Measurements from ENCODE around the gene RHEB. TPM values are rescaled to one million over a fixed set of nuclear protein-coding genes. Genes with fewer than 3 reads are reported as not detected.

The RHEB gene
- total RNA-seq, 1 donor from 2014 or later = 143 TPM

DNA sequence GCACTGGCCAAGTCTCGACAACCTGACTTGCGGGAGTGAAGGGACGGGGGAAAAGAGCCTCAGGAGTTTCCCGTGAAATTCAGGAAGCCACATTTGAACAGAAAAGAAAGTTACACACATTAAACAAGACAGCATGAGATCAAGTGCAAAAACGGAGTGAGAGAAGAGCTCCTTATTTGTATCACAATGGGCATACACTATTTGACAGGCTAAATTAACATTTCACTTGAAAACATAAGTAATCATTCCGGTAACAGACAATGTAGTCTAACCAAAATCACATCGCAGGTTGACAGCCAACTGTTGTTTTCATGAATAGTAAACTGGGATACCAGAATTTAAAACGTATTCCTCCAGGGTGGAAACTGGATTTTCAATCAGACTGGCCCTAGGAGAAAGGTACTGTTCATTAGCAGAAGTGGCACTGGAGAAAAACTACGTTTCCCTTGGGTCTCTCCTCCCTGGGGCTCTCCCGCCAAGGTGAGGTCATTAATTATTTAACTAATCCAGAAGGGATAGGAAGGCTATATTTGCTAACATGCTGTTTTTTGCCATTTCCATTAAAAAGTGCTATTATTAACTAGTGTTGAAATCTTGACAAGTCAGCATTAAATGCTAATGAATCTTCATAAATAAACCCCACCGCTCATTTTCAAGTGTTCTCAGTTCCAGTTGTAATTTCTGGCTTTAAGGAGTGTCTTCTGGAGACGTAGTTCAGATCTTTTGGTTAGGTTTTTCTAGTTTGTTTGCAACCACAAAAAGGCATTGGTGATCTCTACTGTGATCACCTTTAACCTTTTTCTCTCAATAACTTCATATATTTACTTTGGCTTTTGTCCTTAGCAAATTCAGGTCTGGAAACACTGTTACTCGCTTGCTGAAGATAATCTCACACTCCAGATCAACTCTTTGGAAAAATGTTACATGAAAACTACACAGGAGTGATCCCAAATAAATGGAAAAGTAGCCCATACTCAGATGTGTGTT is 25.1 kb downstream of the RHEB start:
- Mint-ChIP-seq H3K27me3 (ENCODE audit: low read depth, unreplicated experiment) (no peaks in the 10 kb centered on the region), H3K9me3 (ENCODE audit: unreplicated experiment) (peaks cover 6% of the 10 kb centered on the region), H3K27ac (ENCODE audit: unreplicated experiment) (peak overlapping the region; percentile 67), H3K36me3 (ENCODE audit: low read depth, unreplicated experiment) (peaks cover 3% of the 10 kb centered on the region), H3K4me3 (ENCODE audit: unreplicated experiment) (peak overlapping the region; percentile 43), H3K4me1 (ENCODE audit: low read depth, unreplicated experiment) (peaks cover 56% of the 10 kb centered on the region)
- no peak overlapping the region for H3K27ac ChIP-seq (ENCODE audit: low read depth, low read length)
- no peak overlapping the region for H2AFZ ChIP-seq (ENCODE audit: low read depth, low read length)
- FAIRE-seq = no peak
- DNase-seq (ENCODE audit: low read depth) = peak; percentile 29
- peaks cover 28% of the 10 kb centered on the region for H3K4me1 ChIP-seq (ENCODE audit: insufficient read depth, low read length)
- peaks cover 99% of the 10 kb centered on the region for H3K79me2 ChIP-seq (ENCODE audit: insufficient read depth, low read length)
- H3K9me3 ChIP-seq (ENCODE audit: insufficient read depth, low read depth, low read length) = no peaks in the 10 kb centered on the region
- H4K20me1 ChIP-seq (ENCODE audit: insufficient read depth, low read length) = peaks cover 71% of the 10 kb centered on the region
- TF ChIP-seq EZH2 (IDR thresholded peaks at IDR 0.05; ENCODE audit: insufficient read depth, low read length) = no peak
- H3K36me3 ChIP-seq (ENCODE audit: insufficient read depth, low read length) = peaks cover 4% of the 10 kb centered on the region
- peak overlapping the region; percentile 2 for H3K9ac ChIP-seq (ENCODE audit: low read length)
- no peaks in the 10 kb centered on the region for H3K27me3 ChIP-seq (ENCODE audit: insufficient read depth, low read length)
- H3K4me2 ChIP-seq (ENCODE audit: low read length) = peak overlapping the region; percentile 35
- H3K4me3 ChIP-seq (ENCODE audit: insufficient read depth, low read depth, low read length) = no peak overlapping the region

- Mint-ChIP-seq H3K27me3 (ENCODE audit: low read depth, unreplicated experiment) (no peaks in the 10 kb centered on the region), H3K4me1 (ENCODE audit: low read depth, unreplicated experiment) (peaks cover 54% of the 10 kb centered on the region), H3K27ac (ENCODE audit: unreplicated experiment) (peak overlapping the region; percentile 89), H3K9me3 (ENCODE audit: unreplicated experiment) (peaks cover 6% of the 10 kb centered on the region), H3K4me3 (ENCODE audit: unreplicated experiment) (peak overlapping the region; percentile 61), H3K36me3 (ENCODE audit: low read depth, unreplicated experiment) (peaks cover 6% of the 10 kb centered on the region)
- H3K27me3 ChIP-seq (ENCODE audit: insufficient read depth, low read length) = no peaks in the 10 kb centered on the region
- TF ChIP-seq CTCF (IDR thresholded peaks at IDR 0.05; ENCODE audit: insufficient read depth, low read depth, low read length) (no peak), EZH2 (IDR thresholded peaks at IDR 0.05; ENCODE audit: insufficient read depth, low read length) (no peak)
- no peaks in the 10 kb centered on the region for H3K9me3 ChIP-seq (ENCODE audit: insufficient read depth, low read depth, low read length)
- peak overlapping the region; percentile 31 for H3K4me2 ChIP-seq (ENCODE audit: low read length)
- no peak overlapping the region for H3K27ac ChIP-seq (ENCODE audit: low read depth, low read length)
- peaks cover 97% of the 10 kb centered on the region for H3K79me2 ChIP-seq (ENCODE audit: insufficient read depth, low read length)
- no peak overlapping the region for H2AFZ ChIP-seq (ENCODE audit: low read depth, low read length)
- peaks cover 64% of the 10 kb centered on the region for H4K20me1 ChIP-seq (ENCODE audit: insufficient read depth, low read length)
- H3K4me1 ChIP-seq (ENCODE audit: insufficient read depth, low read length) = peaks cover 28% of the 10 kb centered on the region
- DNase-seq (ENCODE audit: low read depth) (no peak), FAIRE-seq (no peak)
- no peak overlapping the region for H3K4me3 ChIP-seq (ENCODE audit: insufficient read depth, low read depth, low read length)
- H3K36me3 ChIP-seq (ENCODE audit: insufficient read depth, low read length) = peaks cover 10% of the 10 kb centered on the region
- H3K9ac ChIP-seq (ENCODE audit: low read length) = no peak overlapping the region
Observed at GRCh38 chr7:151493083-151493482, 26.6 kb downstream of the RHEB start.

DNA sequence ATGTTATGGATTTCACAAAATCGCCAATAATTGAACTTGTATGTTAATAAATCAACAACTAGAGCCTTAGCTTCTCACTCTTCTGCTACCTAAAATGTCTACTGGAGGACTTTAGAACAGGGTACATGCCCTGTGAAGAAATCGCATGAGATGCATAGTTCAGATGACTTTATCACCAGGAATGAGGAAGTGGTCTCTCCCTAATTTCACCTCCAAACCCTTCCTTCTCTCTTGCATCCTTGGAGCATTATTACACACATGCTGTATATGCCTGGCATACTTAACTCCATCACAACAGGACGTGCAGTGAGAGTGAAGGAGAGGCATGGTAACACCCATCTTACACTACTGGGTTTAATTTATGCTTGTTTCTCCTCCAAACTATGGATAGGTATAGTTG is 27.8 kb downstream of the RHEB start:
- peaks cover 94% of the 10 kb centered on the region for H3K79me2 ChIP-seq (ENCODE audit: insufficient read depth, low read length)
- DNase-seq (ENCODE audit: low read depth) (peak; percentile 93), FAIRE-seq (peak; percentile 93)
- peaks cover 6% of the 10 kb centered on the region for H3K9me3 Mint-ChIP-seq (ENCODE audit: unreplicated experiment)
- peak overlapping the region; percentile 77 for H3K27ac Mint-ChIP-seq (ENCODE audit: unreplicated experiment)
- peak overlapping the region; percentile 43 for H3K27ac ChIP-seq (ENCODE audit: low read depth, low read length)
- H3K9me3 ChIP-seq (ENCODE audit: insufficient read depth, low read depth, low read length) = no peaks in the 10 kb centered on the region
- H3K4me3 ChIP-seq (ENCODE audit: insufficient read depth, low read depth, low read length) = no peak overlapping the region
- peaks cover 15% of the 10 kb centered on the region for H3K36me3 ChIP-seq (ENCODE audit: insufficient read depth, low read length)
- peaks cover 28% of the 10 kb centered on the region for H3K4me1 ChIP-seq (ENCODE audit: insufficient read depth, low read length)
- H3K27me3 Mint-ChIP-seq (ENCODE audit: low read depth, unreplicated experiment) = no peaks in the 10 kb centered on the region
- peak overlapping the region; percentile 73 for H3K4me3 Mint-ChIP-seq (ENCODE audit: unreplicated experiment)
- no peak overlapping the region for H3K9ac ChIP-seq (ENCODE audit: low read length)
- peak overlapping the region; percentile 70 for H3K4me2 ChIP-seq (ENCODE audit: low read length)
- TF ChIP-seq EZH2 (IDR thresholded peaks at IDR 0.05; ENCODE audit: insufficient read depth, low read length) (no peak), CTCF (IDR thresholded peaks at IDR 0.05; ENCODE audit: insufficient read depth, low read depth, low read length) (no peak)
- H2AFZ ChIP-seq (ENCODE audit: low read depth, low read length) = no peak overlapping the region
- peaks cover 11% of the 10 kb centered on the region for H3K36me3 Mint-ChIP-seq (ENCODE audit: low read depth, unreplicated experiment)
- H3K27me3 ChIP-seq (ENCODE audit: insufficient read depth, low read length) = no peaks in the 10 kb centered on the region
- H4K20me1 ChIP-seq (ENCODE audit: insufficient read depth, low read length) = peaks cover 52% of the 10 kb centered on the region
- H3K4me1 Mint-ChIP-seq (ENCODE audit: low read depth, unreplicated experiment) = peaks cover 50% of the 10 kb centered on the region

All from astrocyte (in vitro differentiated cells and primary cell).